ENCODE results near the gene SLC26A9. TPM values are rescaled to one million over a fixed set of nuclear protein-coding genes. Genes with fewer than 3 reads are reported as not detected.

SLC26A9 gene
- total RNA-seq = under 1 TPM in 1 of 6 experiments, not detected in 5; 0.09 TPM
- long read RNA-seq = 0 reads

GRCh38 chr1:205943245-205943644 lies at the start of gene SLC26A9:
Gene SLC26A9, minus strand, starts transcription at chr1:205943456. Its CDS starts 7,636 bp downstream, at chr1:205935820.
- Histone ChIP-seq H3K36me3 (no peaks in the 10 kb centered on the region), H3K27me3 (no peaks in the 10 kb centered on the region), H3K4me1 (no peaks in the 10 kb centered on the region), H3K9me3 (no peaks in the 10 kb centered on the region), H3K27ac (no peak within 1 kb of the TSS), H3K4me3 (no peak within 1 kb of the TSS)
- 36% methylated on average over 5 of the region's 7 CpGs for WGBS (ENCODE audit: insufficient coverage, low coverage, low lambda C conversion rate, missing lambda C conversion rate)
- intact Hi-C loops (cut with DNase I) = no loop called here
- ATAC-seq = no peak
- TF ChIP-seq POLR2A (IDR thresholded peaks at IDR 0.05) (no peak), CTCF (IDR thresholded peaks at IDR 0.05) (no peak)
- DNase-seq = no peak

- 97% methylated on average over 5 of the region's 14 CpGs for WGBS (ENCODE audit: insufficient coverage, low coverage, low lambda C conversion rate, missing lambda C conversion rate)
- ATAC-seq (no peak), DNase-seq (peak in 1 of 3 donors; percentile 23)
- no peak for TF ChIP-seq POLR2A (IDR thresholded peaks at IDR 0.05)
- TF ChIP-seq CTCF (IDR thresholded peaks at IDR 0.05) = no peak
- no peaks in the 10 kb centered on the region for H3K36me3 ChIP-seq
- intact Hi-C loops (cut with DNase I) = no loop called here
- H3K27me3 ChIP-seq = no peaks in the 10 kb centered on the region
- H3K27ac ChIP-seq = no peak overlapping the region
- H3K4me3 ChIP-seq = no peak overlapping the region
- no peaks in the 10 kb centered on the region for H3K4me1 ChIP-seq
- H3K9me3 ChIP-seq = no peaks in the 10 kb centered on the region
These were observed 49.1 kb upstream of the SLC26A9 start for GRCh38 chr1:205992218-205992882.

GRCh38 chr1:205991237-205991636 lies 48.0 kb upstream of the SLC26A9 start:
- DNase-seq = no peak
- intact Hi-C loops (cut with DNase I) = no loop called here
- Histone ChIP-seq H3K4me3 (no peak overlapping the region), H3K36me3 (no peaks in the 10 kb centered on the region), H3K27me3 (no peaks in the 10 kb centered on the region), H3K4me1 (no peaks in the 10 kb centered on the region), H3K9me3 (no peaks in the 10 kb centered on the region), H3K27ac (no peak overlapping the region)
- ATAC-seq = no peak
- TF ChIP-seq CTCF (IDR thresholded peaks at IDR 0.05) (no peak), POLR2A (IDR thresholded peaks at IDR 0.05) (no peak)
- WGBS (ENCODE audit: insufficient coverage, low coverage, low lambda C conversion rate, missing lambda C conversion rate) = 85% methylated on average over 4 of the region's 4 CpGs

GRCh38 chr1:205990226-205990625 lies 47.0 kb upstream of the SLC26A9 start:
- Histone ChIP-seq H3K27me3 (no peaks in the 10 kb centered on the region), H3K4me3 (no peak overlapping the region), H3K4me1 (no peaks in the 10 kb centered on the region), H3K27ac (no peak overlapping the region), H3K9me3 (no peaks in the 10 kb centered on the region), H3K36me3 (no peaks in the 10 kb centered on the region)
- 79% methylated on average over 2 of the region's 2 CpGs for WGBS (ENCODE audit: insufficient coverage, low coverage, low lambda C conversion rate, missing lambda C conversion rate)
- TF ChIP-seq CTCF (IDR thresholded peaks at IDR 0.05) (no peak), POLR2A (IDR thresholded peaks at IDR 0.05) (no peak)
- intact Hi-C loops (cut with DNase I) = no loop called here
- DNase-seq (no peak), ATAC-seq (no peak)
